Measurements from ENCODE around the gene ADAM19.
"Not testable (repeated sequence)": the region's sequence is repeated elsewhere in the genome, so short reads cannot be mapped to it uniquely, and the experiment has no call there.

The ADAM19 gene

GRCh38 chr5:157513182-157513581, 62.4 kb downstream of the ADAM19 start:
- DNase-seq: no peak

GRCh38 chr5:157511651-157512644, 63.6 kb downstream of the ADAM19 start:
- peak; percentile 12 for DNase-seq

- DNase-seq: no peak
Measured at GRCh38 chr5:157510682-157511081, 64.9 kb downstream of the ADAM19 start.

- DNase-seq: no peak
Measured at GRCh38 chr5:157509587-157509986, 66.0 kb downstream of the ADAM19 start.

- DNase-seq: no peak
Measured at GRCh38 chr5:157509093-157509492, 66.5 kb downstream of the ADAM19 start.

GRCh38 chr5:157506981-157507780, 68.4 kb downstream of the ADAM19 start:
- no peak for DNase-seq

GRCh38 chr5:157506066-157506590, 69.4 kb downstream of the ADAM19 start:
- no peak for DNase-seq

GRCh38 chr5:157505496-157505895, 70.1 kb downstream of the ADAM19 start:
- no peak for DNase-seq

GRCh38 chr5:157504053-157504452, 71.5 kb downstream of the ADAM19 start:
- DNase-seq: no peak

- no peak for DNase-seq
Measured at GRCh38 chr5:157502143-157502647, 73.4 kb downstream of the ADAM19 start.

- DNase-seq: no peak
Measured at GRCh38 chr5:157497875-157498611, 77.5 kb downstream of the ADAM19 start.

GRCh38 chr5:157496864-157497263, 78.7 kb downstream of the ADAM19 start:
- DNase-seq: no peak

GRCh38 chr5:157494178-157494832, 81.3 kb downstream of the ADAM19 start:
- no peak for DNase-seq

- DNase-seq: no peak
Measured at GRCh38 chr5:157492886-157493285, 82.7 kb downstream of the ADAM19 start.

GRCh38 chr5:157491471-157491995, 84.0 kb downstream of the ADAM19 start:
- no peak for DNase-seq

- DNase-seq: no peak
Measured at GRCh38 chr5:157487358-157487757, 88.2 kb downstream of the ADAM19 start.

- no peak for DNase-seq
Measured at GRCh38 chr5:157486861-157487260, 88.7 kb downstream of the ADAM19 start.

- DNase-seq: no peak
Measured at GRCh38 chr5:157486221-157486681, 89.3 kb downstream of the ADAM19 start.

- no peak for DNase-seq
Measured at GRCh38 chr5:157485811-157486210, 89.8 kb downstream of the ADAM19 start.

GRCh38 chr5:157485340-157485739, 90.2 kb downstream of the ADAM19 start:
- no peak for DNase-seq

- DNase-seq: no peak
Measured at GRCh38 chr5:157484768-157485167, 90.8 kb downstream of the ADAM19 start.

- not testable (repeated sequence) for DNase-seq
Measured at GRCh38 chr5:157482702-157483101, 92.9 kb downstream of the ADAM19 start.

All from NCI-H748 treated with DMSO at 0.1 percent for 48 hours (cell line).